ENCODE measurements around the gene DKKL1. TPM values are rescaled to one million over a fixed set of nuclear protein-coding genes. Genes with fewer than 3 reads are reported as not detected.
A peak's percentile ranks its signal among the peaks of the same experiment; 100 is the strongest.

Gene DKKL1
- total RNA-seq, 1 experiment from 2014 or later, result 2.4 TPM

DNA sequence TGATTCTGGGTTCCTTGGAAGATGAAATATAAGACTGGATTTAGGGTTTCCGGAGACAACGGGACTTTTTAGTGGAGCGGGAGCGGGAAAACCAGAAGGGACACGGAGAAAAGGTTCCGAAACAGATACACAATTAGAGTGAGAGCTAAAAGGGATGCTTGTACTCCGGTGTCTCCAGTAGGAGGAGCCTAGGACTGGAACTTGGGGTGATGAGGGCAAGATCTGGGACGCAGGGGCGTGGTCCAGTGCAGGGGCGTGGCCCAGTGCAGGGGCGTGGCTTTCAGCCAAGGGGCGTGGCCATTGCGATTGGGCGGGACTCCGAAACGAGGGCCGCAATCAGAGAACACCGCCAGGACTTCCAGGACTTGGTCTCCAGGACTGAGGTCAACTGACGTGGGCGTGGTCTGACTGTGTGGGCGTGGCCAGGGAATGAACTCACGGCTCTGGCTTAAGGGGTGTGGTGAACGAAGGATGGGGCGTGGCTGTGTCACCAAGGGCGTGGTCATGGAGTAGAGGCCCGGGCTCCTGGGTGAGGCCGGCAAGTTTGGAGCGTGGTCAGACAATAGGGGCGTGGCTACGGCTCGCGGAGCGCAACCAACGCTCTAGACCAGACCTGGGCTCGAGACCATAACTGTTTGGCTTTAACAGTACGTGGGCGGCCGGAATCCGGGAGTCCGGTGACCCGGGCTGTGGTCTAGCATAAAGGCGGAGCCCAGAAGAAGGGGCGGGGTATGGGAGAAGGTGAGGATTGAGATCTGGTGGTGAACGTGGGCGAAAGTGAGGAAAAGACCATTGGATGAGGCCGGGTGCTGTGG is at the start of gene DKKL1 (continued):
- TF ChIP-seq, protein P1, sequence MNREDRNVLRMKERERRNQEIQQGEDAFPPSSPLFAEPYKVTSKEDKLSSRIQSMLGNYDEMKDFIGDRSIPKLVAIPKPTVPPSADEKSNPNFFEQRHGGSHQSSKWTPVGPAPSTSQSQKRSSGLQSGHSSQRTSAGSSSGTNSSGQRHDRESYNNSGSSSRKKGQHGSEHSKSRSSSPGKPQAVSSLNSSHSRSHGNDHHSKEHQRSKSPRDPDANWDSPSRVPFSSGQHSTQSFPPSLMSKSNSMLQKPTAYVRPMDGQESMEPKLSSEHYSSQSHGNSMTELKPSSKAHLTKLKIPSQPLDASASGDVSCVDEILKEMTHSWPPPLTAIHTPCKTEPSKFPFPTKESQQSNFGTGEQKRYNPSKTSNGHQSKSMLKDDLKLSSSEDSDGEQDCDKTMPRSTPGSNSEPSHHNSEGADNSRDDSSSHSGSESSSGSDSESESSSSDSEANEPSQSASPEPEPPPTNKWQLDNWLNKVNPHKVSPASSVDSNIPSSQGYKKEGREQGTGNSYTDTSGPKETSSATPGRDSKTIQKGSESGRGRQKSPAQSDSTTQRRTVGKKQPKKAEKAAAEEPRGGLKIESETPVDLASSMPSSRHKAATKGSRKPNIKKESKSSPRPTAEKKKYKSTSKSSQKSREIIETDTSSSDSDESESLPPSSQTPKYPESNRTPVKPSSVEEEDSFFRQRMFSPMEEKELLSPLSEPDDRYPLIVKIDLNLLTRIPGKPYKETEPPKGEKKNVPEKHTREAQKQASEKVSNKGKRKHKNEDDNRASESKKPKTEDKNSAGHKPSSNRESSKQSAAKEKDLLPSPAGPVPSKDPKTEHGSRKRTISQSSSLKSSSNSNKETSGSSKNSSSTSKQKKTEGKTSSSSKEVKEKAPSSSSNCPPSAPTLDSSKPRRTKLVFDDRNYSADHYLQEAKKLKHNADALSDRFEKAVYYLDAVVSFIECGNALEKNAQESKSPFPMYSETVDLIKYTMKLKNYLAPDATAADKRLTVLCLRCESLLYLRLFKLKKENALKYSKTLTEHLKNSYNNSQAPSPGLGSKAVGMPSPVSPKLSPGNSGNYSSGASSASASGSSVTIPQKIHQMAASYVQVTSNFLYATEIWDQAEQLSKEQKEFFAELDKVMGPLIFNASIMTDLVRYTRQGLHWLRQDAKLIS (CRISPR knock-in tag; IDR thresholded peaks at IDR 0.05; ENCODE audit: borderline replicate concordance), result no peak
- TF ChIP-seq, protein P2, sequence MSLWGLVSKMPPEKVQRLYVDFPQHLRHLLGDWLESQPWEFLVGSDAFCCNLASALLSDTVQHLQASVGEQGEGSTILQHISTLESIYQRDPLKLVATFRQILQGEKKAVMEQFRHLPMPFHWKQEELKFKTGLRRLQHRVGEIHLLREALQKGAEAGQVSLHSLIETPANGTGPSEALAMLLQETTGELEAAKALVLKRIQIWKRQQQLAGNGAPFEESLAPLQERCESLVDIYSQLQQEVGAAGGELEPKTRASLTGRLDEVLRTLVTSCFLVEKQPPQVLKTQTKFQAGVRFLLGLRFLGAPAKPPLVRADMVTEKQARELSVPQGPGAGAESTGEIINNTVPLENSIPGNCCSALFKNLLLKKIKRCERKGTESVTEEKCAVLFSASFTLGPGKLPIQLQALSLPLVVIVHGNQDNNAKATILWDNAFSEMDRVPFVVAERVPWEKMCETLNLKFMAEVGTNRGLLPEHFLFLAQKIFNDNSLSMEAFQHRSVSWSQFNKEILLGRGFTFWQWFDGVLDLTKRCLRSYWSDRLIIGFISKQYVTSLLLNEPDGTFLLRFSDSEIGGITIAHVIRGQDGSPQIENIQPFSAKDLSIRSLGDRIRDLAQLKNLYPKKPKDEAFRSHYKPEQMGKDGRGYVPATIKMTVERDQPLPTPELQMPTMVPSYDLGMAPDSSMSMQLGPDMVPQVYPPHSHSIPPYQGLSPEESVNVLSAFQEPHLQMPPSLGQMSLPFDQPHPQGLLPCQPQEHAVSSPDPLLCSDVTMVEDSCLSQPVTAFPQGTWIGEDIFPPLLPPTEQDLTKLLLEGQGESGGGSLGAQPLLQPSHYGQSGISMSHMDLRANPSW (CRISPR knock-in tag; conservative IDR thresholded peaks at IDR 0.05; ENCODE audit: low read depth), result no peak
- peak; percentile 97 for TF ChIP-seq SP1 (CRISPR knock-in tag; conservative IDR thresholded peaks at IDR 0.05)
- TF ChIP-seq, protein P3, sequence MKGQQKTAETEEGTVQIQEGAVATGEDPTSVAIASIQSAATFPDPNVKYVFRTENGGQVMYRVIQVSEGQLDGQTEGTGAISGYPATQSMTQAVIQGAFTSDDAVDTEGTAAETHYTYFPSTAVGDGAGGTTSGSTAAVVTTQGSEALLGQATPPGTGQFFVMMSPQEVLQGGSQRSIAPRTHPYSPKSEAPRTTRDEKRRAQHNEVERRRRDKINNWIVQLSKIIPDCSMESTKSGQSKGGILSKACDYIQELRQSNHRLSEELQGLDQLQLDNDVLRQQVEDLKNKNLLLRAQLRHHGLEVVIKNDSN (CRISPR knock-in tag; IDR thresholded peaks at IDR 0.05), result no peak
- TF ChIP-seq, protein P4, sequence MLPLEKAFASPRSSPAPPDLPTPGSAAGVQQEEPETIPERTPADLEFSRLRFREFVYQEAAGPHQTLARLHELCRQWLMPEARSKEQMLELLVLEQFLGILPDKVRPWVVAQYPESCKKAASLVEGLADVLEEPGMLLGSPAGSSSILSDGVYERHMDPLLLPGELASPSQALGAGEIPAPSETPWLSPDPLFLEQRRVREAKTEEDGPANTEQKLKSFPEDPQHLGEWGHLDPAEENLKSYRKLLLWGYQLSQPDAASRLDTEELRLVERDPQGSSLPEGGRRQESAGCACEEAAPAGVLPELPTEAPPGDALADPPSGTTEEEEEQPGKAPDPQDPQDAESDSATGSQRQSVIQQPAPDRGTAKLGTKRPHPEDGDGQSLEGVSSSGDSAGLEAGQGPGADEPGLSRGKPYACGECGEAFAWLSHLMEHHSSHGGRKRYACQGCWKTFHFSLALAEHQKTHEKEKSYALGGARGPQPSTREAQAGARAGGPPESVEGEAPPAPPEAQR (CRISPR knock-in tag; IDR thresholded peaks at IDR 0.05), result no peak
- TF ChIP-seq, protein P5, sequence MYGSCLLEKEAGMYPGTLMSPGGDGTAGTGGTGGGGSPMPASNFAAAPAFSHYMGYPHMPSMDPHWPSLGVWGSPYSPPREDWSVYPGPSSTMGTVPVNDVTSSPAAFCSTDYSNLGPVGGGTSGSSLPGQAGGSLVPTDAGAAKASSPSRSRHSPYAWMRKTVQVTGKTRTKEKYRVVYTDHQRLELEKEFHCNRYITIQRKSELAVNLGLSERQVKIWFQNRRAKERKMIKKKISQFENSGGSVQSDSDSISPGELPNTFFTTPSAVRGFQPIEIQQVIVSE (CRISPR knock-in tag; IDR thresholded peaks at IDR 0.05; ENCODE audit: borderline replicate concordance), result no peak
- TF ChIP-seq, protein P6, sequence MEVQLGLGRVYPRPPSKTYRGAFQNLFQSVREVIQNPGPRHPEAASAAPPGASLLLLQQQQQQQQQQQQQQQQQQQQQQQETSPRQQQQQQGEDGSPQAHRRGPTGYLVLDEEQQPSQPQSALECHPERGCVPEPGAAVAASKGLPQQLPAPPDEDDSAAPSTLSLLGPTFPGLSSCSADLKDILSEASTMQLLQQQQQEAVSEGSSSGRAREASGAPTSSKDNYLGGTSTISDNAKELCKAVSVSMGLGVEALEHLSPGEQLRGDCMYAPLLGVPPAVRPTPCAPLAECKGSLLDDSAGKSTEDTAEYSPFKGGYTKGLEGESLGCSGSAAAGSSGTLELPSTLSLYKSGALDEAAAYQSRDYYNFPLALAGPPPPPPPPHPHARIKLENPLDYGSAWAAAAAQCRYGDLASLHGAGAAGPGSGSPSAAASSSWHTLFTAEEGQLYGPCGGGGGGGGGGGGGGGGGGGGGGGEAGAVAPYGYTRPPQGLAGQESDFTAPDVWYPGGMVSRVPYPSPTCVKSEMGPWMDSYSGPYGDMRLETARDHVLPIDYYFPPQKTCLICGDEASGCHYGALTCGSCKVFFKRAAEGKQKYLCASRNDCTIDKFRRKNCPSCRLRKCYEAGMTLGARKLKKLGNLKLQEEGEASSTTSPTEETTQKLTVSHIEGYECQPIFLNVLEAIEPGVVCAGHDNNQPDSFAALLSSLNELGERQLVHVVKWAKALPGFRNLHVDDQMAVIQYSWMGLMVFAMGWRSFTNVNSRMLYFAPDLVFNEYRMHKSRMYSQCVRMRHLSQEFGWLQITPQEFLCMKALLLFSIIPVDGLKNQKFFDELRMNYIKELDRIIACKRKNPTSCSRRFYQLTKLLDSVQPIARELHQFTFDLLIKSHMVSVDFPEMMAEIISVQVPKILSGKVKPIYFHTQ (CRISPR knock-in tag; IDR thresholded peaks at IDR 0.05), result no peak
- TF ChIP-seq, protein P7, sequence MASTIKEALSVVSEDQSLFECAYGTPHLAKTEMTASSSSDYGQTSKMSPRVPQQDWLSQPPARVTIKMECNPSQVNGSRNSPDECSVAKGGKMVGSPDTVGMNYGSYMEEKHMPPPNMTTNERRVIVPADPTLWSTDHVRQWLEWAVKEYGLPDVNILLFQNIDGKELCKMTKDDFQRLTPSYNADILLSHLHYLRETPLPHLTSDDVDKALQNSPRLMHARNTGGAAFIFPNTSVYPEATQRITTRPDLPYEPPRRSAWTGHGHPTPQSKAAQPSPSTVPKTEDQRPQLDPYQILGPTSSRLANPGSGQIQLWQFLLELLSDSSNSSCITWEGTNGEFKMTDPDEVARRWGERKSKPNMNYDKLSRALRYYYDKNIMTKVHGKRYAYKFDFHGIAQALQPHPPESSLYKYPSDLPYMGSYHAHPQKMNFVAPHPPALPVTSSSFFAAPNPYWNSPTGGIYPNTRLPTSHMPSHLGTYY (CRISPR knock-in tag; IDR thresholded peaks at IDR 0.05), result no peak

DNA sequence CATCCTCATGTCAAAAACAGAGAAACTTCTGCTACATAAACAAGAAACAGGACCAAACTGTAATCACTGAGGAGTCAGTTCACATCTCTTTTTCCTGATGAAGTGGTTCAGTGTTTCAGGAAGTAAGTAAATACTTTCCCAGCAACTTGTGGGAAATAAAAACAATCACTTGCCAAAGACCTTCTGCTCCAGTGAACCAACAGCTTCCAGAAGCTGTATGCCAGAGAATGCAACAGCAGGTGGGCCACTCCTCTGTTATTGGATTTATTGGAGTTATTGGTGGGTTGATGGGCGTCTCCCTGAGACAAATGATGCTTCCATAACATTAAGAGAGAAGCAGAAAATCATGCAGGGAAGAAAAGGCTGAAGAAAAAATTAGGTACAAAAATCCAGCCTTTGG is 48.6 kb upstream of the DKKL1 start:
- no peak for ATAC-seq
- peaks cover 17% of the 10 kb centered on the region for H3K36me3 Mint-ChIP-seq
- TF ChIP-seq, protein P8, sequence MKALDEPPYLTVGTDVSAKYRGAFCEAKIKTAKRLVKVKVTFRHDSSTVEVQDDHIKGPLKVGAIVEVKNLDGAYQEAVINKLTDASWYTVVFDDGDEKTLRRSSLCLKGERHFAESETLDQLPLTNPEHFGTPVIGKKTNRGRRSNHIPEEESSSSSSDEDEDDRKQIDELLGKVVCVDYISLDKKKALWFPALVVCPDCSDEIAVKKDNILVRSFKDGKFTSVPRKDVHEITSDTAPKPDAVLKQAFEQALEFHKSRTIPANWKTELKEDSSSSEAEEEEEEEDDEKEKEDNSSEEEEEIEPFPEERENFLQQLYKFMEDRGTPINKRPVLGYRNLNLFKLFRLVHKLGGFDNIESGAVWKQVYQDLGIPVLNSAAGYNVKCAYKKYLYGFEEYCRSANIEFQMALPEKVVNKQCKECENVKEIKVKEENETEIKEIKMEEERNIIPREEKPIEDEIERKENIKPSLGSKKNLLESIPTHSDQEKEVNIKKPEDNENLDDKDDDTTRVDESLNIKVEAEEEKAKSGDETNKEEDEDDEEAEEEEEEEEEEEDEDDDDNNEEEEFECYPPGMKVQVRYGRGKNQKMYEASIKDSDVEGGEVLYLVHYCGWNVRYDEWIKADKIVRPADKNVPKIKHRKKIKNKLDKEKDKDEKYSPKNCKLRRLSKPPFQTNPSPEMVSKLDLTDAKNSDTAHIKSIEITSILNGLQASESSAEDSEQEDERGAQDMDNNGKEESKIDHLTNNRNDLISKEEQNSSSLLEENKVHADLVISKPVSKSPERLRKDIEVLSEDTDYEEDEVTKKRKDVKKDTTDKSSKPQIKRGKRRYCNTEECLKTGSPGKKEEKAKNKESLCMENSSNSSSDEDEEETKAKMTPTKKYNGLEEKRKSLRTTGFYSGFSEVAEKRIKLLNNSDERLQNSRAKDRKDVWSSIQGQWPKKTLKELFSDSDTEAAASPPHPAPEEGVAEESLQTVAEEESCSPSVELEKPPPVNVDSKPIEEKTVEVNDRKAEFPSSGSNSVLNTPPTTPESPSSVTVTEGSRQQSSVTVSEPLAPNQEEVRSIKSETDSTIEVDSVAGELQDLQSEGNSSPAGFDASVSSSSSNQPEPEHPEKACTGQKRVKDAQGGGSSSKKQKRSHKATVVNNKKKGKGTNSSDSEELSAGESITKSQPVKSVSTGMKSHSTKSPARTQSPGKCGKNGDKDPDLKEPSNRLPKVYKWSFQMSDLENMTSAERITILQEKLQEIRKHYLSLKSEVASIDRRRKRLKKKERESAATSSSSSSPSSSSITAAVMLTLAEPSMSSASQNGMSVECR (CRISPR knock-in tag; IDR thresholded peaks at IDR 0.05; ENCODE audit: borderline replicate concordance), result no peak
- TF ChIP-seq TP53 (CRISPR knock-in tag; IDR thresholded peaks at IDR 0.05), result no peak
- no peak for TF ChIP-seq ETV6 (CRISPR knock-in tag; IDR thresholded peaks at IDR 0.05)
- no peak for TF ChIP-seq NR2C2 (CRISPR knock-in tag; IDR thresholded peaks at IDR 0.05)
- TF ChIP-seq, protein P3 (CRISPR knock-in tag; IDR thresholded peaks at IDR 0.05), result no peak
- no peak for TF ChIP-seq GRHL2 (CRISPR knock-in tag; IDR thresholded peaks at IDR 0.05; ENCODE audit: insufficient replicate concordance, severe bottlenecking)
- TF ChIP-seq ZBTB21 (CRISPR knock-in tag; IDR thresholded peaks at IDR 0.05; ENCODE audit: borderline replicate concordance), result no peak

More for the DNA sequence above, 48.6 kb upstream of the DKKL1 start:
- ChIA-PET POLR2A (no interaction called here), CTCF (interaction anchor here (1.1 kb wide), 1 partner anchor 13 kb away, joined by 4 read pairs; no protein-coding TSS in a partner anchor)
- no peaks in the 10 kb centered on the region for H3K4me1 Mint-ChIP-seq
- no peak overlapping the region for H3K4me3 Mint-ChIP-seq
- H3K27me3 Mint-ChIP-seq (ENCODE audit: low read depth), result peaks cover 9% of the 10 kb centered on the region
- peaks cover 20% of the 10 kb centered on the region for H3K9me3 Mint-ChIP-seq
- DNase-seq (ENCODE audit: low spot score), result no peak
- H3K27ac Mint-ChIP-seq, result no peak overlapping the region
